Measurements from ENCODE around the gene PDZD4.

The PDZD4 gene

GRCh38 chrX:153805436-153805835 lies 24.9 kb downstream of the PDZD4 start:
- H3K27ac ChIP-seq (ENCODE audit: low read depth, low read length, severe bottlenecking), result no peak overlapping the region
- no peaks in the 10 kb centered on the region for H3K9me3 ChIP-seq (ENCODE audit: control insufficient read depth, low read length)
- no peaks in the 10 kb centered on the region for H3K36me3 ChIP-seq (ENCODE audit: control insufficient read depth, insufficient read depth, low read length)
- no peak overlapping the region for H3K4me3 ChIP-seq (ENCODE audit: extremely low read depth, insufficient read depth, low read length, poor library complexity, severe bottlenecking)
- WGBS, 2 experiments (ENCODE audit: insufficient coverage in 2 of 2), result 94 to 99% methylated on average over 8 to 13 of the region's 13 CpGs
- no peaks in the 10 kb centered on the region for H3K4me1 ChIP-seq (ENCODE audit: control insufficient read depth, insufficient read depth, low read length, poor library complexity, severe bottlenecking)

- no peaks in the 10 kb centered on the region for H3K36me3 ChIP-seq (ENCODE audit: control insufficient read depth, insufficient read depth, low read length)
- no peak overlapping the region for H3K27ac ChIP-seq (ENCODE audit: low read depth, low read length, severe bottlenecking)
- H3K9me3 ChIP-seq (ENCODE audit: control insufficient read depth, low read length), result no peaks in the 10 kb centered on the region
- no peaks in the 10 kb centered on the region for H3K4me1 ChIP-seq (ENCODE audit: control insufficient read depth, insufficient read depth, low read length, poor library complexity, severe bottlenecking)
- WGBS, 2 experiments (ENCODE audit: insufficient coverage in 2 of 2), result 90 to 100% methylated on average over 2 to 21 of the region's 25 CpGs
- H3K4me3 ChIP-seq (ENCODE audit: extremely low read depth, insufficient read depth, low read length, poor library complexity, severe bottlenecking), result no peak overlapping the region
Observed at GRCh38 chrX:153804621-153805020, 25.7 kb downstream of the PDZD4 start.

DNA sequence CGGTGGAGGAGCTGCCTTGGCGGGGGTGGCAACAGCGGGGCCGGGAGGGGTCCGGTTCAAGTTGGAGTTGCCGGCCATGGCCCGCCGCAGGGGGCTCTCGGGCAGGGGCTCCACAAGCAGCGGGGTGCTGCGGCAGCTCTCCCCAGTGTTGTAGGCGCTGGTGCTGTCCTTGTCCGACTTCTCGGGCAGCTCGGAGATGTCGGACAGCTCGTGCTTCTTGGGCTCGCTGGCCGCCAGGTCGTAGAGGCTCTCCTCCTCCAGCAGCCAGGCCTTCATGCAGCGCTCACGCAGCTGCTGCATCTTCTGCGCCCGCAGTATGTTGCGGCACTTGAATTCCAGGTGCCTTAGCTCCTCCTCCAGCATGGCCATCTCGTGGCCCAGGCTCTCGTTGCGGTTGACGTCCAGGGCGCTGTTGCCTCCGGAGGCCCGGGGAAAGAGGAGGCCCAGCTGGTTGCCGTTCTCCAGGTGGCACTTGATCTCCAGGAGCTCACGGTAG lies 26.2 kb downstream of the PDZD4 start:
- Histone ChIP-seq H3K4me3 (ENCODE audit: extremely low read depth, insufficient read depth, low read length, poor library complexity, severe bottlenecking) (no peak overlapping the region), H3K4me1 (ENCODE audit: control insufficient read depth, insufficient read depth, low read length, poor library complexity, severe bottlenecking) (no peaks in the 10 kb centered on the region), H3K9me3 (ENCODE audit: control insufficient read depth, low read length) (no peaks in the 10 kb centered on the region), H3K36me3 (ENCODE audit: control insufficient read depth, insufficient read depth, low read length) (no peaks in the 10 kb centered on the region), H3K27ac (ENCODE audit: low read depth, low read length, severe bottlenecking) (no peak overlapping the region)
- 95 to 98% methylated on average over 16 to 20 of the region's 34 CpGs for WGBS, 2 experiments (ENCODE audit: insufficient coverage in 2 of 2)

GRCh38 chrX:153803211-153804099 lies 26.9 kb downstream of the PDZD4 start:
- no peak overlapping the region for H3K4me3 ChIP-seq (ENCODE audit: extremely low read depth, insufficient read depth, low read length, poor library complexity, severe bottlenecking)
- no peaks in the 10 kb centered on the region for H3K9me3 ChIP-seq (ENCODE audit: control insufficient read depth, low read length)
- peaks cover 5% of the 10 kb centered on the region for H3K36me3 ChIP-seq (ENCODE audit: control insufficient read depth, insufficient read depth, low read length)
- no peaks in the 10 kb centered on the region for H3K4me1 ChIP-seq (ENCODE audit: control insufficient read depth, insufficient read depth, low read length, poor library complexity, severe bottlenecking)
- no peak overlapping the region for H3K27ac ChIP-seq (ENCODE audit: low read depth, low read length, severe bottlenecking)
- WGBS, 2 experiments (ENCODE audit: insufficient coverage in 2 of 2), result 94 to 98% methylated on average over 35 to 44 of the region's 87 CpGs

DNA sequence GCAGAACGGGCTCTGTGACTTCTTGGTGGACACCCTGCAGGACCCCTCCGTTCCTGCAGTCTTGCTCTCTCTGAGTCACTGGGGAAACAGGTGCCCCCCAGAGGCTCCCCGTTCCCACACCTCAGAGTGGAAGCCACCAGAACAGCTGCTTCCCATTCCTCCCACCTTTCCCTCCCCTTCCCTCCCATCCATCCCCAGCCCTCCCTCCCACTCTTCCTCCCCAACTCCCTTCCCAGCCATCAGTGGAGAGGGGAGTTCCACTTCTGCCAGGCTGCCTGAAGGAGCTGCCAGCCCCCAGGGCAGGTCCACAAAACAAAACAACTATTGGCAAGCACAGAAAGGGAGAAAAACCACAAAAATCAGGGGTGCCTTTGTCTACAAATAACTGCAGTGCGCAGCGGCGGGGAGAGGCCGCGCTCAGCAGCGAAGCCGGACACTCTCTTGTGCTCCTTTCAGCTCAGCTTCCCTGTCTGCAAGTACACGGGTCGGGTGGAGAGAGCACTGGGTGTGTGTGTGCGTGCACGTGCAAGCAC lies 27.8 kb downstream of the PDZD4 start:
- Histone ChIP-seq H3K36me3 (ENCODE audit: control insufficient read depth, insufficient read depth, low read length) (peaks cover 13% of the 10 kb centered on the region), H3K4me1 (ENCODE audit: control insufficient read depth, insufficient read depth, low read length, poor library complexity, severe bottlenecking) (no peaks in the 10 kb centered on the region), H3K9me3 (ENCODE audit: control insufficient read depth, low read length) (no peaks in the 10 kb centered on the region), H3K4me3 (ENCODE audit: extremely low read depth, insufficient read depth, low read length, poor library complexity, severe bottlenecking) (no peak overlapping the region), H3K27ac (ENCODE audit: low read depth, low read length, severe bottlenecking) (no peak overlapping the region)
- WGBS, 2 experiments (ENCODE audit: insufficient coverage in 2 of 2), result 95 to 100% methylated on average over 5 to 8 of the region's 14 CpGs

GRCh38 chrX:153801669-153802068 lies 28.7 kb downstream of the PDZD4 start:
- Histone ChIP-seq H3K27ac (ENCODE audit: low read depth, low read length, severe bottlenecking) (no peak overlapping the region), H3K4me1 (ENCODE audit: control insufficient read depth, insufficient read depth, low read length, poor library complexity, severe bottlenecking) (no peaks in the 10 kb centered on the region), H3K9me3 (ENCODE audit: control insufficient read depth, low read length) (no peaks in the 10 kb centered on the region), H3K4me3 (ENCODE audit: extremely low read depth, insufficient read depth, low read length, poor library complexity, severe bottlenecking) (no peak overlapping the region), H3K36me3 (ENCODE audit: control insufficient read depth, insufficient read depth, low read length) (peaks cover 22% of the 10 kb centered on the region)
- WGBS, 2 experiments (ENCODE audit: insufficient coverage in 2 of 2), result 89 to 91% methylated on average over 3 to 6 of the region's 8 CpGs

- H3K36me3 ChIP-seq (ENCODE audit: control insufficient read depth, insufficient read depth, low read length), result peaks cover 30% of the 10 kb centered on the region
- no peaks in the 10 kb centered on the region for H3K9me3 ChIP-seq (ENCODE audit: control insufficient read depth, low read length)
- H3K4me3 ChIP-seq (ENCODE audit: extremely low read depth, insufficient read depth, low read length, poor library complexity, severe bottlenecking), result no peak overlapping the region
- 80 to 96% methylated on average over 1 to 4 of the region's 7 CpGs for WGBS, 2 experiments (ENCODE audit: insufficient coverage in 2 of 2)
- H3K27ac ChIP-seq (ENCODE audit: low read depth, low read length, severe bottlenecking), result no peak overlapping the region
- H3K4me1 ChIP-seq (ENCODE audit: control insufficient read depth, insufficient read depth, low read length, poor library complexity, severe bottlenecking), result no peaks in the 10 kb centered on the region
Observed at GRCh38 chrX:153800746-153801145, 29.6 kb downstream of the PDZD4 start.

GRCh38 chrX:153800177-153800722 lies 30.1 kb downstream of the PDZD4 start:
- Histone ChIP-seq H3K9me3 (ENCODE audit: control insufficient read depth, low read length) (no peaks in the 10 kb centered on the region), H3K4me1 (ENCODE audit: control insufficient read depth, insufficient read depth, low read length, poor library complexity, severe bottlenecking) (no peaks in the 10 kb centered on the region), H3K4me3 (ENCODE audit: extremely low read depth, insufficient read depth, low read length, poor library complexity, severe bottlenecking) (no peak overlapping the region), H3K27ac (ENCODE audit: low read depth, low read length, severe bottlenecking) (no peak overlapping the region), H3K36me3 (ENCODE audit: control insufficient read depth, insufficient read depth, low read length) (peaks cover 30% of the 10 kb centered on the region)
- 85% methylated on average over 4 to 6 of the region's 16 CpGs for WGBS, 2 experiments (ENCODE audit: insufficient coverage in 2 of 2)

DNA sequence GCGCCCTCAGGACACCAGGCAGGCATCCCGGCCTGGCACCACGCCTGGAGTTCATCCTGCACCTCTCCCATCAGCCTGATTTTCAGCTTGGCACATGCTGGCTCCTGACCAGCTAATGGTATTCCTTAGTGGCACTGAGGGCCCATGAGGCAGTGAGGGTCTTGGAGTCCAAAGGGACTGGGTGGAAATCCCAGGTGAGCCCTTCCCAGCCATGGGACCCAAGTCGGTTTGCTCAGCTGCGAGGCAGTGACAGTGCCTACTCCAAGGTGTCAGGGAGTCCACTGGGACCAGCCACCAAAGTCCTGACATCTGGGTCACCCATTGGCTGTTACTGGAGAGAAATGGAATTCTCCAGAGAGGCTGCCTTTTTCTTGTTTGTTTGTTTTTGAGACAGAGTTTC lies 31.0 kb downstream of the PDZD4 start:
- 100% methylated on average over 2 of the region's 5 CpGs for WGBS, 2 experiments (ENCODE audit: insufficient coverage in 2 of 2)
- no peaks in the 10 kb centered on the region for H3K9me3 ChIP-seq (ENCODE audit: control insufficient read depth, low read length)

DNA sequence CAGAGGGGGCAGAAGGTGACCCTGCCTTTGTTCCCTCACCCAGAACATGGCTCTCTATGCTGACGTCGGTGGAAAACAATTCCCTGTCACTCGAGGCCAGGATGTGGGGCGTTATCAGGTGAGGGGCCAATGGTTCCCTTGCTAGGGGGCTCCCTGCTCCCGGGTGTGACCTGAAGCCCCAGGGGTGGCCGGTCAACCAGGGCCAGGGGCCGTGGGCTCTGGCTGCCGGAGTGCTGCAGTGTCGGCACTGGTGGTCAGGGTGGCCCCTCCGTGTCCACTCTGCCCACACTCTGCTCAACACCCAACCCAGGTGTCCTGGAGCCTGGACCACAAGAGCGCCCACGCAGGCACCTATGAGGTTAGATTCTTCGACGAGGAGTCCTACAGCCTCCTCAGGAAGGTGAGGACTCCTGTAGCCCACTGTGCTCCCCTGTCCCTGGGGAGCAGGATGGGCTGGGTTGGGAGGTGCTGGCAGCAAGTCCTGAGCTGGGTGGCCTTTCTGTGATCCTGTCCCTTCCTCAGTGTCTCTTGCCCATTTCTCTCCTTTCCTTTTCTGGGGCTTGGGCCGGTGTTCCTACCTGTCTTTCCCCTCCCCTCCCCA lies 32.8 kb downstream of the PDZD4 start:
- peaks cover 5% of the 10 kb centered on the region for H3K4me1 ChIP-seq (ENCODE audit: control insufficient read depth, insufficient read depth, low read length, poor library complexity, severe bottlenecking)
- peaks cover 33% of the 10 kb centered on the region for H3K36me3 ChIP-seq (ENCODE audit: control insufficient read depth, insufficient read depth, low read length)
- no peak overlapping the region for H3K4me3 ChIP-seq (ENCODE audit: extremely low read depth, insufficient read depth, low read length, poor library complexity, severe bottlenecking)
- H3K9me3 ChIP-seq (ENCODE audit: control insufficient read depth, low read length), result no peaks in the 10 kb centered on the region
- no peak overlapping the region for H3K27ac ChIP-seq (ENCODE audit: low read depth, low read length, severe bottlenecking)
- 97% methylated on average over 6 of the region's 15 CpGs; no CpG with 5 or more reads in 1 of the 2 experiments for WGBS, 2 experiments (ENCODE audit: insufficient coverage in 2 of 2)

More for the DNA sequence above, 31.0 kb downstream of the PDZD4 start:
- Histone ChIP-seq H3K4me3 (ENCODE audit: extremely low read depth, insufficient read depth, low read length, poor library complexity, severe bottlenecking) (no peak overlapping the region), H3K4me1 (ENCODE audit: control insufficient read depth, insufficient read depth, low read length, poor library complexity, severe bottlenecking) (no peaks in the 10 kb centered on the region), H3K36me3 (ENCODE audit: control insufficient read depth, insufficient read depth, low read length) (peaks cover 30% of the 10 kb centered on the region), H3K27ac (ENCODE audit: low read depth, low read length, severe bottlenecking) (no peak overlapping the region)
